Stimulated activated CD4-positive, alpha-beta T cell treated with anti-CD3 and anti-CD28 coated beads, Interleukin-4, amount 100 ng/mL, for 24 hours (primary cell): Measurements from ENCODE around the gene KCNQ1OT1.

Experiments used
- DNase-seq: peaks from one replicate; pipeline ENCODE4 v3.0.0-alpha.2; 2020

KCNQ1OT1 gene

GRCh38 chr11:2736577-2737225, 36.9 kb upstream of the KCNQ1OT1 start:
- DNase-seq, result no peak

GRCh38 chr11:2735053-2735589, 35.3 kb upstream of the KCNQ1OT1 start:
- DNase-seq, result no peak

- no peak for DNase-seq
These were observed 34.6 kb upstream of the KCNQ1OT1 start for GRCh38 chr11:2734181-2735052.

- no peak for DNase-seq
These were observed 33.3 kb upstream of the KCNQ1OT1 start for GRCh38 chr11:2732940-2733628.

- DNase-seq, result no peak
These were observed 32.6 kb upstream of the KCNQ1OT1 start for GRCh38 chr11:2732261-2732939.

GRCh38 chr11:2731130-2732125, 31.6 kb upstream of the KCNQ1OT1 start:
- no peak for DNase-seq

GRCh38 chr11:2730272-2731129, 30.7 kb upstream of the KCNQ1OT1 start:
- DNase-seq, result no peak

- no peak for DNase-seq
These were observed 30.0 kb upstream of the KCNQ1OT1 start for GRCh38 chr11:2729841-2730240.

GRCh38 chr11:2728663-2729332, 29.0 kb upstream of the KCNQ1OT1 start:
- no peak for DNase-seq

GRCh38 chr11:2728128-2728662, 28.4 kb upstream of the KCNQ1OT1 start:
- DNase-seq, result no peak

GRCh38 chr11:2726964-2727363, 27.2 kb upstream of the KCNQ1OT1 start:
- no peak for DNase-seq

- DNase-seq, result no peak
These were observed 25.8 kb upstream of the KCNQ1OT1 start for GRCh38 chr11:2725368-2726300.

GRCh38 chr11:2724653-2725367, 25.0 kb upstream of the KCNQ1OT1 start:
- DNase-seq, result no peak

- DNase-seq, result no peak
These were observed 24.3 kb upstream of the KCNQ1OT1 start for GRCh38 chr11:2724104-2724503.

GRCh38 chr11:2722955-2723354, 23.2 kb upstream of the KCNQ1OT1 start:
- no peak for DNase-seq

- no peak for DNase-seq
These were observed 21.6 kb upstream of the KCNQ1OT1 start for GRCh38 chr11:2721210-2721916.
